PC-9 (cell line): ENCODE results near the gene TMEM63C.
A peak's percentile ranks its signal among the peaks of the same experiment; 100 is the strongest.

Experiments
- EZH2 ChIP-seq: fragments of 200-600 bp; sonication (generic); IDR thresholded peaks from 2 replicates; pipeline ENCODE4 v1.8.0; 2017; ENCODE audit warnings: antibody characterized with exemption, low read depth
- TF ChIP-seq, protein P1 (sequence below): fragments of 200-600 bp; sonication (generic); conservative IDR thresholded peaks from 2 replicates; pipeline ENCODE4 v1.6.1; 2017; ENCODE audit warnings: mixed run types, antibody characterized with exemption, mild to moderate bottlenecking, moderate library complexity

DNA sequence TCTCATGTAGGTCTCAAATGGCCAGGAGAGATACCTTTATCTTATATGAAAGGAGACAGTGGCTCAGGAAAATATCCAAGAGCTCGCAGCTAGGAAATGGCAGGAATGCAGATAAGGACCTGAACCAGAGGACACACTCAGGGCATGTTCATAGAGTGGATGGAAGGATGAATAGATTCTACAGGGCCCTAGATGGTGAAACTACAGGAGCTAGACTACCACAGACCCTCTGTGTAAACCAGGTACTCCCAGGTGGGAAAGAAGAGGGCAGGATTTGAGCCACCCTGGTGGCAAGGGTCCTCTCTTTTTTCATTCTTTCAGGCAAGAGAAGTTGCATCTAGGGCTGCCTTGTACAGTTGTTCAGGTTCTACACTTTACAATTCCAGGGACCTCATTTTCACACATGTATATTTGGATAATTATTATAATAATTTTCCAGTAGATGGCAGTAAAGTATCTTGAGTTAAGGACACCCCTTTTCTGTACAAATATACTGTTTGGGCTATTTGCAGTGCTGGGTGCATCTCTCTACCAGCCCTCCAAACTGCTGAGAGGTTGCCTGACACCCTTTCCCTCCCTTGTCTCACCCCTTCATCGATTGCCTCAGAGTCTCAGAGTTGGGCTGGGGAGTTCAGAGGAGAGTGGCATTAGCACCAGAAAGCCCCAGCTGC, 29.5 kb upstream of the TMEM63C start:
- TF ChIP-seq, protein P1, sequence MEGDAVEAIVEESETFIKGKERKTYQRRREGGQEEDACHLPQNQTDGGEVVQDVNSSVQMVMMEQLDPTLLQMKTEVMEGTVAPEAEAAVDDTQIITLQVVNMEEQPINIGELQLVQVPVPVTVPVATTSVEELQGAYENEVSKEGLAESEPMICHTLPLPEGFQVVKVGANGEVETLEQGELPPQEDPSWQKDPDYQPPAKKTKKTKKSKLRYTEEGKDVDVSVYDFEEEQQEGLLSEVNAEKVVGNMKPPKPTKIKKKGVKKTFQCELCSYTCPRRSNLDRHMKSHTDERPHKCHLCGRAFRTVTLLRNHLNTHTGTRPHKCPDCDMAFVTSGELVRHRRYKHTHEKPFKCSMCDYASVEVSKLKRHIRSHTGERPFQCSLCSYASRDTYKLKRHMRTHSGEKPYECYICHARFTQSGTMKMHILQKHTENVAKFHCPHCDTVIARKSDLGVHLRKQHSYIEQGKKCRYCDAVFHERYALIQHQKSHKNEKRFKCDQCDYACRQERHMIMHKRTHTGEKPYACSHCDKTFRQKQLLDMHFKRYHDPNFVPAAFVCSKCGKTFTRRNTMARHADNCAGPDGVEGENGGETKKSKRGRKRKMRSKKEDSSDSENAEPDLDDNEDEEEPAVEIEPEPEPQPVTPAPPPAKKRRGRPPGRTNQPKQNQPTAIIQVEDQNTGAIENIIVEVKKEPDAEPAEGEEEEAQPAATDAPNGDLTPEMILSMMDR = peak; percentile 70
- TF ChIP-seq EZH2 = no peak
